Measurements from ENCODE around the gene PEX3.

DNA sequence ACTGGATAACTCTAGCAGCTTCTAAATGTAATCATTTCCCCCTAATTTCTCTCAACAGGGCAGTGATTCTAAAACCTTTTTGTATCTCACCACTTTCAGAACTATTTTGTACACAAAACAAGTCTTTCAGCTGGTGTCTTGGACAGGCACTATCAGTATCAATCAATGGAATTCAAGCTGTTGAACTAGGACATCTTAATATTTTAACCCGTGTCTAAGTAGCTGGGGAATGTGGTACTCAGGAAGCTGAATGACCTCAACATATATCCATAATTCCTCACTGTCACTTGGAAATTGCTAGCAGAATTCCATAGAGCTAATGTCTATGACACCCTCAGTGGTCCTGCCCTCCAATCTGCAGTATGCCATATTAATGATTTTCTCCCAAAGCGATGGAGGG lies 24.6 kb upstream of the PEX3 start:
- TF ChIP-seq, protein P1, sequence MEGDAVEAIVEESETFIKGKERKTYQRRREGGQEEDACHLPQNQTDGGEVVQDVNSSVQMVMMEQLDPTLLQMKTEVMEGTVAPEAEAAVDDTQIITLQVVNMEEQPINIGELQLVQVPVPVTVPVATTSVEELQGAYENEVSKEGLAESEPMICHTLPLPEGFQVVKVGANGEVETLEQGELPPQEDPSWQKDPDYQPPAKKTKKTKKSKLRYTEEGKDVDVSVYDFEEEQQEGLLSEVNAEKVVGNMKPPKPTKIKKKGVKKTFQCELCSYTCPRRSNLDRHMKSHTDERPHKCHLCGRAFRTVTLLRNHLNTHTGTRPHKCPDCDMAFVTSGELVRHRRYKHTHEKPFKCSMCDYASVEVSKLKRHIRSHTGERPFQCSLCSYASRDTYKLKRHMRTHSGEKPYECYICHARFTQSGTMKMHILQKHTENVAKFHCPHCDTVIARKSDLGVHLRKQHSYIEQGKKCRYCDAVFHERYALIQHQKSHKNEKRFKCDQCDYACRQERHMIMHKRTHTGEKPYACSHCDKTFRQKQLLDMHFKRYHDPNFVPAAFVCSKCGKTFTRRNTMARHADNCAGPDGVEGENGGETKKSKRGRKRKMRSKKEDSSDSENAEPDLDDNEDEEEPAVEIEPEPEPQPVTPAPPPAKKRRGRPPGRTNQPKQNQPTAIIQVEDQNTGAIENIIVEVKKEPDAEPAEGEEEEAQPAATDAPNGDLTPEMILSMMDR (IDR thresholded peaks at IDR 0.05), result no peak
- no peak for TF ChIP-seq POLR2A (IDR thresholded peaks at IDR 0.05)
